ENCODE data around the gene MLEC. TPM values are rescaled to one million over a fixed set of nuclear protein-coding genes. Genes with fewer than 3 reads are reported as not detected.
"Not testable (repeated sequence)": the region's sequence is repeated elsewhere in the genome, so short reads cannot be mapped to it uniquely, and the experiment has no call there.

The MLEC gene
- total RNA-seq, 4 donors from 2014 or later, result 37.8 to 55.5 (median 46.3) TPM

DNA sequence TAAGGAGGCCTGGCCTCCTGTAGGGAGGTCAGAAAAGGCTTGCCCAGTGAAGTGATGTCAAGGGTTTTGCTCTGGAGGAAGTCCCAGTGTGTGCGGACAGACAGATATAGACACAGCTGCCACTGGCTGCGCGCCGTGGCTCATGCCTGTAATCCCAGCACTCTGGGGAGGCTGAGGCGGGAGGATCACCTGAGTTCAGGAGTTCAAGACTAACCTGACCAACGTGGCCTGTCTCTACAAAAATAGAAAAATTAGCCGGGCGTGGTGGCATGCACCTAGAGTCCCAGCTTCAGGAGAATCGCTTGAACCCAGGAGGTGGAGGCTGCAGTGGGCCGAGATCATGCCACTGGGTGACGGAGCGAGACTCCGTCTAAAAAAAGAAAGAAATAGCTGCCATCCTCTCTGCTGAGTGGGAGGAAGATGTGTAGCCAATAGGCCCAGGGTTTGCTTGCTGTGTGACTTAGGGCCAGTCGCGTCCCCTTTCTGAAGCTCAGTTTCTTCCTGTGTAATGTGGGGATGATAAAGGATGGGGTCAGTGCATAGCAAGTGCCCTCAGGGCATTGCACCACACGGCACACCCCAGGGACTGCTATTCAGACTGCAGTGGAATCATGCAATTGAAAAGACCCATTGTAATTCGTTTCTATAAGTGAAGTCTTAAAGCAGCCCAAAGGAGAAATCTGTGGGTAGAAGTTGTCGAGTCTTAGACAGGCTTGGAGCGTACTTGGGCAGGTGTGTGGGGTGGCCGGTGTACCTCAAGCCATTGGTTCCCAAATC is 18.7 kb upstream of the MLEC start:
- H3K27ac ChIP-seq (replicated peaks in 1 of 4), result no peak overlapping the region
- peaks cover 0 to 10% (median 0%) of the 10 kb centered on the region in 4 donors for H3K36me3 ChIP-seq
- no peak overlapping the region for H3K4me3 ChIP-seq
- intact Hi-C loops (cut with DNase I), result no loop called here
- no peaks in the 10 kb centered on the region for H3K27me3 ChIP-seq
- peaks cover 8 to 12% (median 10%) of the 10 kb centered on the region in 4 donors for H3K4me1 ChIP-seq
- no peak for DNase-seq (ENCODE audit: extremely low spot score)
- no peaks in the 10 kb centered on the region for H3K9me3 ChIP-seq
- TF ChIP-seq POLR2A (IDR thresholded peaks at IDR 0.05; ENCODE audit: low read depth) (no peak), EP300 (IDR thresholded peaks at IDR 0.05) (no peak), POLR2AphosphoS5 (IDR thresholded peaks at IDR 0.05) (no peak)
- TF ChIP-seq, protein P1, sequence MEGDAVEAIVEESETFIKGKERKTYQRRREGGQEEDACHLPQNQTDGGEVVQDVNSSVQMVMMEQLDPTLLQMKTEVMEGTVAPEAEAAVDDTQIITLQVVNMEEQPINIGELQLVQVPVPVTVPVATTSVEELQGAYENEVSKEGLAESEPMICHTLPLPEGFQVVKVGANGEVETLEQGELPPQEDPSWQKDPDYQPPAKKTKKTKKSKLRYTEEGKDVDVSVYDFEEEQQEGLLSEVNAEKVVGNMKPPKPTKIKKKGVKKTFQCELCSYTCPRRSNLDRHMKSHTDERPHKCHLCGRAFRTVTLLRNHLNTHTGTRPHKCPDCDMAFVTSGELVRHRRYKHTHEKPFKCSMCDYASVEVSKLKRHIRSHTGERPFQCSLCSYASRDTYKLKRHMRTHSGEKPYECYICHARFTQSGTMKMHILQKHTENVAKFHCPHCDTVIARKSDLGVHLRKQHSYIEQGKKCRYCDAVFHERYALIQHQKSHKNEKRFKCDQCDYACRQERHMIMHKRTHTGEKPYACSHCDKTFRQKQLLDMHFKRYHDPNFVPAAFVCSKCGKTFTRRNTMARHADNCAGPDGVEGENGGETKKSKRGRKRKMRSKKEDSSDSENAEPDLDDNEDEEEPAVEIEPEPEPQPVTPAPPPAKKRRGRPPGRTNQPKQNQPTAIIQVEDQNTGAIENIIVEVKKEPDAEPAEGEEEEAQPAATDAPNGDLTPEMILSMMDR (IDR thresholded peaks at IDR 0.05), result no peak
- 86% methylated on average over 20 of the region's 20 CpGs for WGBS

DNA sequence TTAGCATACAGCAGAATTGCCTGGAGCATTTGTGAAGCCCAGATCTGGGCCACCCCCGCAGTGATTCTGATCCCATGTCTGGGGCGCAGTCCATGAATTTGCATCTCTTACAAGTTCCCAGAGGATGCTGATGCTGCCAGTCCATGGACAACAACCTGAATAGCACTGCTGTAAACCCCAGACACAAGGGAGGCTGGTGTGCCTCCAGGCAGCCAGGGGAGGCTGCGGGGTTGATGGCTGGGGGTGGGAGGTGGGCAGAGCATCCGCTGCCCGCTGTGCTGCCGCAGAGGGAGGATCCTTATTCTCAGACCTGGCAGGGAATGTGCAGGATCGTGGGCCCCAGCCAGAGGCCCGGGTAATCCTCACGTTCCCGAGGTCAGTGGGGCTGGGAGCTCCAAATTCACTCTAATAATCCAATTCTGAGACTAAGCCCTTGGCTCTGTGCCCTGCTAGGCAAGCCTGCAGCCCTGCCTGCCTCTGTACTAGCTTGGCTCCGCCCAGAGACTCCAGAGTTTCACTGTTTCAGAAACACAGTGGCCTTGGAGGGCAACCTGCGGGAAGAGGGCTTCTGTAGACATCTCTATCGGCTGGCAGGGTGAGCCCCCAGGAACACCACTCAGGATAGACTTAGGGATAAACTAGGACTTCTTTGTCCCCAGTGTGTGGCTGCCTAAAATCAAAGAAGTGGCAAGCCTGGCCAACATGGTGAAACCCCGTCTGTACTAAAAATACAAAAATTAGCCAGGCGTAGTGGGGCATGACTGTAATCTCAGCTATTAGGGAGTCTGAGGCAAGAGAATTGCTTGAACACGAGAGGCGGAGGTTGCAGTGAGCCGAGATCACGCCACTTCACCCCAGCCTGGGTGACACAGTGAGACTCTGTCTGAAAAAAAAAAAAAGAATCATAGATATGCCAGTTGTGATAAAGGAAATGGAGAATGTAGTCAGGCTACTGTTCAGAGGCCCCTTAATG is 17.8 kb upstream of the MLEC start:
- Histone ChIP-seq H3K36me3 (peaks cover 0 to 3% (median 0%) of the 10 kb centered on the region in 4 donors), H3K4me3 (no peak overlapping the region), H3K27me3 (no peaks in the 10 kb centered on the region), H3K9me3 (no peaks in the 10 kb centered on the region), H3K27ac (replicated peaks in 1 of 4) (peak overlapping the region in 1 of 4 donors; percentile 11), H3K4me1 (peaks cover 8 to 12% (median 10%) of the 10 kb centered on the region in 4 donors)
- TF ChIP-seq POLR2AphosphoS5 (IDR thresholded peaks at IDR 0.05) (no peak), EP300 (IDR thresholded peaks at IDR 0.05) (no peak), POLR2A (IDR thresholded peaks at IDR 0.05; ENCODE audit: low read depth) (no peak)
- TF ChIP-seq, protein P1 (IDR thresholded peaks at IDR 0.05), result no peak
- WGBS, result 63% methylated on average over 13 of the region's 19 CpGs
- no peak for DNase-seq (ENCODE audit: extremely low spot score)
- intact Hi-C loops (cut with DNase I), result no loop called here

DNA sequence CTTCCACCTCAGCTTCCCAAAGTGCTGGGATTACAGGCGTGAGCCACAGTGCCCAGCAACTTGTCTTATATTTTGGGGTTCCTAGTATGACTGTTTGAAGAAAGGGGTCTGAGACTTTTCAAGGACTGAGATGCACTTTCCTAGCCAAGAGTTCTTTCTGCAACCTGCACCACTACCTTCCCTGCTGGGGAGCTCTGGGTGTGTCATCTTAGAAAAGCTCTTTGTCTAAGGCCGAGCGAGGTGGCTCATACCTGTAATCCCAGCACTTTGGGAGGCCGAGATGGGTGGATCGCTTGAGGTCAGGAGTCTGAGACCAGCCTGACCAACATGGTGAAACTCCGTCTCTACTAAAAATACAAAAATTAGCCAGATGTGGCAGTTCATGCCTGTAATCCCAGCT is 16.7 kb upstream of the MLEC start:
- WGBS, result 84% methylated on average over 6 of the region's 6 CpGs
- H3K36me3 ChIP-seq; H3K27me3 ChIP-seq; H3K27ac ChIP-seq (replicated peaks in 1 of 4); H3K9me3 ChIP-seq; intact Hi-C loops (cut with DNase I); DNase-seq (ENCODE audit: extremely low spot score); H3K4me3 ChIP-seq: not testable (repeated sequence)
- H3K4me1 ChIP-seq, result peaks cover 8 to 12% (median 10%) of the 10 kb centered on the region in 4 donors

DNA sequence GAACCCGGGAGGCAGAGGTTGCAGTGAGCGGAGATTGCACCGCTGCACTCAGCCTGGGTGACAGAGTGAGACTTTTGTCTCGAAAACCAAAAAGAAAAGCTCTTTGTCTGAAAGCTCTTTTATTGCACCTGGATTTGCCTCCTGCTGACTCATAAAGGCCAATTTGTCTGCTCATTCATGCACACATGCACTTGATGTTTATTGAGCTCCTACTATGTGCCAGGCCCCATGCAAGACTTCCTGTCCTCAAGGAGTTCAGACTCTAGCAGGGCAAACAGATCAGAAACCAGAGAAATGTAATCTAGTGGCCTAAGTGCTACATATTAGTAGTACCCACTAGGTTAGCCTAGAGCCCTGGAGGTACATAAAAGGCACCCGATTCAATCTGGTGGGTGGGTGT is 16.3 kb upstream of the MLEC start:
- Histone ChIP-seq H3K27me3 (no peaks in the 10 kb centered on the region), H3K27ac (replicated peaks in 1 of 4) (no peak overlapping the region), H3K4me3 (no peak overlapping the region), H3K9me3 (no peaks in the 10 kb centered on the region), H3K4me1 (peaks cover 8 to 12% (median 10%) of the 10 kb centered on the region in 4 donors), H3K36me3 (no peaks in the 10 kb centered on the region)
- intact Hi-C loops (cut with DNase I), result no loop called here
- TF ChIP-seq EP300 (IDR thresholded peaks at IDR 0.05) (no peak), POLR2AphosphoS5 (IDR thresholded peaks at IDR 0.05) (no peak), POLR2A (IDR thresholded peaks at IDR 0.05; ENCODE audit: low read depth) (no peak)
- TF ChIP-seq, protein P1 (IDR thresholded peaks at IDR 0.05), result no peak
- DNase-seq (ENCODE audit: extremely low spot score), result no peak
- WGBS, result 96% methylated on average over 5 of the region's 5 CpGs

DNA sequence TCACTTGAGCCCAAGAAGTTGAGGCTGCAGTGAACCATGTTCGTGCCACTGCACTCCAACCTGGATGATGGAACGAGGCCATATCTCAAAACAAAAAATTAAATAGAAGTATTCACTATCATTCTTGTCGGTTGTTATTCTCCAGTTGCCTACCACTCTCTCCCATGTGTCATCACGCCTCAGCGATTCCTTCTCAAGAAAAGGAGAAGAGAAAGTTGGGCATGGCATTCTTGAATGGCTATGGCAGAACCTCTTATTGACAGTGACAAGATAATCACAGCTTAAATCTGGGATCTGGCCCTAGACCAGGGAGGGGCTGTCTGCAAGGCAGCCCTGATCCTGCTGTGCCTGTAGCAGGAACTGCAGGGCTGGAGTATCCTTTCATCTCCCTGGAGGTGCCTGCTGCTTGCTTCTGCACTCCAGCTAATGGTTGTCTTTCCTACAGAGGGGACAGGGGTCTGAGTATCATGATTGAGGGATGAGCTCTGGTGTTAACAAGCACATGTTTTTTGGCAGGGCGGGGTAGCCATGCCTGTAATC is 12.8 kb upstream of the MLEC start:
- no peak overlapping the region for H3K27ac ChIP-seq (replicated peaks in 1 of 4)
- H3K4me3 ChIP-seq, result no peak overlapping the region
- no peaks in the 10 kb centered on the region for H3K9me3 ChIP-seq
- intact Hi-C loops (cut with DNase I), result no loop called here
- 83% methylated on average over 6 of the region's 6 CpGs for WGBS
- no peaks in the 10 kb centered on the region for H3K27me3 ChIP-seq
- no peaks in the 10 kb centered on the region for H3K36me3 ChIP-seq
- DNase-seq (ENCODE audit: extremely low spot score), result no peak
- TF ChIP-seq POLR2A (IDR thresholded peaks at IDR 0.05; ENCODE audit: low read depth), result no peak
- TF ChIP-seq EP300 (IDR thresholded peaks at IDR 0.05), result no peak
- no peak for TF ChIP-seq POLR2AphosphoS5 (IDR thresholded peaks at IDR 0.05)
- TF ChIP-seq, protein P1 (IDR thresholded peaks at IDR 0.05), result no peak
- H3K4me1 ChIP-seq, result peaks cover 4 to 10% (median 5%) of the 10 kb centered on the region in 4 donors

All from esophagus muscularis mucosa (tissue), 4 donors.